ENCODE results near the gene TRNAU1AP.
A peak's percentile ranks its signal among the peaks of the same experiment; 100 is the strongest.

GRCh38 chr1:28581531-28582247 is 28.8 kb downstream of the TRNAU1AP start:
- TF ChIP-seq, protein P1, sequence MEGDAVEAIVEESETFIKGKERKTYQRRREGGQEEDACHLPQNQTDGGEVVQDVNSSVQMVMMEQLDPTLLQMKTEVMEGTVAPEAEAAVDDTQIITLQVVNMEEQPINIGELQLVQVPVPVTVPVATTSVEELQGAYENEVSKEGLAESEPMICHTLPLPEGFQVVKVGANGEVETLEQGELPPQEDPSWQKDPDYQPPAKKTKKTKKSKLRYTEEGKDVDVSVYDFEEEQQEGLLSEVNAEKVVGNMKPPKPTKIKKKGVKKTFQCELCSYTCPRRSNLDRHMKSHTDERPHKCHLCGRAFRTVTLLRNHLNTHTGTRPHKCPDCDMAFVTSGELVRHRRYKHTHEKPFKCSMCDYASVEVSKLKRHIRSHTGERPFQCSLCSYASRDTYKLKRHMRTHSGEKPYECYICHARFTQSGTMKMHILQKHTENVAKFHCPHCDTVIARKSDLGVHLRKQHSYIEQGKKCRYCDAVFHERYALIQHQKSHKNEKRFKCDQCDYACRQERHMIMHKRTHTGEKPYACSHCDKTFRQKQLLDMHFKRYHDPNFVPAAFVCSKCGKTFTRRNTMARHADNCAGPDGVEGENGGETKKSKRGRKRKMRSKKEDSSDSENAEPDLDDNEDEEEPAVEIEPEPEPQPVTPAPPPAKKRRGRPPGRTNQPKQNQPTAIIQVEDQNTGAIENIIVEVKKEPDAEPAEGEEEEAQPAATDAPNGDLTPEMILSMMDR (IDR thresholded peaks at IDR 0.05 in 8 of 11, conservative IDR thresholded peaks at IDR 0.05 in 3 of 11) = peak in 9 of 11 experiments; percentile 20 to 58 (median 37)
- TF ChIP-seq POLR2A (IDR thresholded peaks at IDR 0.05) (peak; percentile 71 to 81 (median 81)), POLR2AphosphoS5 (IDR thresholded peaks at IDR 0.05) (peak; percentile 98 to 100 (median 100))
